DOHH2 (cell line): ENCODE data around the gene SENP2.

Experiments used
- H3F3A ChIP-seq: fragments of 200-600 bp; sonication (generic), shearing (Covaris generic); 2 replicates; pipeline ENCODE4 v1.6.0; 2016; ENCODE audit warnings: antibody characterized with exemption, mild to moderate bottlenecking; ENCODE audit not compliant: control insufficient read depth, insufficient read depth
- H3K27ac ChIP-seq: fragments of 200-600 bp; sonication (generic); 2 replicates; pipeline ENCODE4 v1.5.1; 2014; ENCODE audit warnings: low read depth, mild to moderate bottlenecking, low read length, moderate library complexity
- H3K27me3 ChIP-seq: fragments of 200-600 bp; sonication (generic); 2 replicates; pipeline ENCODE4 v1.6.1; 2014; ENCODE audit warnings: mild to moderate bottlenecking, low read length, mixed read lengths; ENCODE audit not compliant: control insufficient read depth
- H3K36me3 ChIP-seq: fragments of 200-600 bp; sonication (generic); 2 replicates; pipeline ENCODE4 v1.6.1; 2014; ENCODE audit warnings: mild to moderate bottlenecking, low read length, moderate library complexity, mixed read lengths; ENCODE audit not compliant: control insufficient read depth
- H3K4me1 ChIP-seq: fragments of 200-600 bp; sonication (generic); 2 replicates; pipeline ENCODE4 v1.6.1; 2014; ENCODE audit warnings: mild to moderate bottlenecking, low read length, mixed read lengths; ENCODE audit not compliant: control insufficient read depth
- H3K4me2 ChIP-seq: fragments of 200-600 bp; sonication (generic); 2 replicates; pipeline ENCODE4 v1.6.0; 2014; ENCODE audit warnings: mild to moderate bottlenecking, low read length, moderate library complexity
- H3K4me3 ChIP-seq: fragments of 200-600 bp; sonication (generic); 2 replicates; pipeline ENCODE4 v1.5.1; 2014; ENCODE audit warnings: mild to moderate bottlenecking, low read length, mixed read lengths
- H3K79me2 ChIP-seq: fragments of 200-600 bp; sonication (generic); 2 replicates; pipeline ENCODE4 v1.6.1; 2014; ENCODE audit warnings: mild to moderate bottlenecking, low read length, mixed read lengths; ENCODE audit not compliant: control insufficient read depth
- H3K9me2 ChIP-seq: fragments of 200-600 bp; sonication (generic); replicated peaks from 2 replicates; pipeline ENCODE4 v1.6.1; 2014; ENCODE audit warnings: mild to moderate bottlenecking, low read length, mixed read lengths; ENCODE audit not compliant: control insufficient read depth
- H3K9me3 ChIP-seq: fragments of 200-600 bp; sonication (generic); 2 replicates; pipeline ENCODE4 v1.6.1; 2014; ENCODE audit warnings: antibody characterized with exemption, low read length, mixed read lengths; ENCODE audit not compliant: control insufficient read depth, insufficient read depth
- H4K20me1 ChIP-seq: fragments of 200-600 bp; sonication (generic); 2 replicates; pipeline ENCODE4 v1.6.0; 2014; ENCODE audit warnings: low read depth, mild to moderate bottlenecking, antibody characterized with exemption, low read length, moderate library complexity; ENCODE audit not compliant: control insufficient read depth, insufficient read depth
- EZH2phosphoT487 ChIP-seq: fragments of 200-600 bp; sonication (generic); IDR thresholded peaks from 2 replicates; pipeline ENCODE4 v1.6.1; 2017; ENCODE audit warnings: borderline replicate concordance, mild to moderate bottlenecking, antibody characterized with exemption, low read length, moderate library complexity, mixed read lengths
- TF ChIP-seq, protein P1 (sequence below): fragments of 200-600 bp; sonication (generic); IDR thresholded peaks from one replicate; pipeline ENCODE4 v1.5.1; 2014; ENCODE audit warnings: antibody characterized with exemption, mild to moderate bottlenecking, low read depth, low read length; ENCODE audit not compliant: poor library complexity, severe bottlenecking

The SENP2 gene

DNA sequence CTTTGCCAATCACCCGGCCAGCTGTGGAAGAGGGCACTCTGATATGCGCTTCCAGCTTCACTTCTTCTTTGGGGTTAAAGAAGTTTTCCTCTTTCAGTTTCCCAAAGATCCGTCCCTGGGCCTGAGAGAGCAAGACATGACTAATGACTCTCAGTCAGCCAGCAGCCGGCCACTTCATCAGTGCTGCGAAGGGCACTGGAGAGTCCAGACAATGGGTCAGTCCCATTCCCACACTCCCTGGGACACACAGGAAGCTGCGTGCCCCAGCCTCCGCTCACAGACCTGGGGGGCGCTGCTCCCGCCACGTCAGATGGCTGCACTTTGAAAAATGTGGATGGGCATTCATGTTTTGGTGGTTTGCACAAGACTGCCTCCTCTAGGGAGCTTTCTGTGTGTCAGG is 63.3 kb downstream of the SENP2 start:
- Histone ChIP-seq H3K36me3 (no peaks in the 10 kb centered on the region), H4K20me1 (no peaks in the 10 kb centered on the region), H3K9me3 (no peaks in the 10 kb centered on the region), H3K79me2 (no peaks in the 10 kb centered on the region), H3K4me3 (no peak overlapping the region), H3K4me2 (no peak overlapping the region), H3K27ac (no peak overlapping the region), H3K27me3 (0 out of 2 replicates have a peak, but pooled peaks cover 2% of the 10 kb centered on the region), H3K4me1 (peaks cover 3% of the 10 kb centered on the region; the same call in 1 of the 2 replicates), H3K9me2 (no peaks in the 10 kb centered on the region), H3F3A (no peaks in the 10 kb centered on the region)
- TF ChIP-seq, protein P1, sequence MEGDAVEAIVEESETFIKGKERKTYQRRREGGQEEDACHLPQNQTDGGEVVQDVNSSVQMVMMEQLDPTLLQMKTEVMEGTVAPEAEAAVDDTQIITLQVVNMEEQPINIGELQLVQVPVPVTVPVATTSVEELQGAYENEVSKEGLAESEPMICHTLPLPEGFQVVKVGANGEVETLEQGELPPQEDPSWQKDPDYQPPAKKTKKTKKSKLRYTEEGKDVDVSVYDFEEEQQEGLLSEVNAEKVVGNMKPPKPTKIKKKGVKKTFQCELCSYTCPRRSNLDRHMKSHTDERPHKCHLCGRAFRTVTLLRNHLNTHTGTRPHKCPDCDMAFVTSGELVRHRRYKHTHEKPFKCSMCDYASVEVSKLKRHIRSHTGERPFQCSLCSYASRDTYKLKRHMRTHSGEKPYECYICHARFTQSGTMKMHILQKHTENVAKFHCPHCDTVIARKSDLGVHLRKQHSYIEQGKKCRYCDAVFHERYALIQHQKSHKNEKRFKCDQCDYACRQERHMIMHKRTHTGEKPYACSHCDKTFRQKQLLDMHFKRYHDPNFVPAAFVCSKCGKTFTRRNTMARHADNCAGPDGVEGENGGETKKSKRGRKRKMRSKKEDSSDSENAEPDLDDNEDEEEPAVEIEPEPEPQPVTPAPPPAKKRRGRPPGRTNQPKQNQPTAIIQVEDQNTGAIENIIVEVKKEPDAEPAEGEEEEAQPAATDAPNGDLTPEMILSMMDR: no peak
- TF ChIP-seq EZH2phosphoT487: no peak

DNA sequence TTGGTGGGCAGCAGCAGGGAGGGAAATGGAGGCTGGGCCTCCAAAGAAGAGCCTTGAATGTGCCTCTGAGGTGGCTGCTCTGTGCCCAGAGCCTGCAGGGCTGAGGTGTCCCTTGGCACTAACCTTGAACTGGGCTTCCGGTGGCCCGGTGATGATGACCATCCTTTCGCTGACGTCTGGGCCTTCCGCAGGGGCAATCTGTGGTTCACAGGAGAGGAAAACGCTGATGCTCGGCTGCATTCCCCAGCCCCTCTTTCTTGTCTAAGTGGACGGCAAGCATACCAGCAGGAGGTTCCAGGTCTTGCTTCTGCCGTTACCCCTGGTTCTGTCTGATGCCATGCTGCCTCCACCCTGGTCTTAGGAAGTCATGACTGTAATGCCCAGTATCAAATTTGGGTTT is 65.9 kb downstream of the SENP2 start:
- Histone ChIP-seq H3K9me3 (no peaks in the 10 kb centered on the region), H3F3A (no peaks in the 10 kb centered on the region), H3K79me2 (no peaks in the 10 kb centered on the region), H3K4me3 (no peak overlapping the region), H3K27ac (no peak overlapping the region), H3K27me3 (0 out of 2 replicates have a peak, but pooled peaks cover 2% of the 10 kb centered on the region), H3K4me2 (no peak overlapping the region), H4K20me1 (no peaks in the 10 kb centered on the region), H3K9me2 (no peaks in the 10 kb centered on the region), H3K4me1 (no peaks in the 10 kb centered on the region), H3K36me3 (no peaks in the 10 kb centered on the region)
- no peak for TF ChIP-seq EZH2phosphoT487
- TF ChIP-seq, protein P1: no peak

DNA sequence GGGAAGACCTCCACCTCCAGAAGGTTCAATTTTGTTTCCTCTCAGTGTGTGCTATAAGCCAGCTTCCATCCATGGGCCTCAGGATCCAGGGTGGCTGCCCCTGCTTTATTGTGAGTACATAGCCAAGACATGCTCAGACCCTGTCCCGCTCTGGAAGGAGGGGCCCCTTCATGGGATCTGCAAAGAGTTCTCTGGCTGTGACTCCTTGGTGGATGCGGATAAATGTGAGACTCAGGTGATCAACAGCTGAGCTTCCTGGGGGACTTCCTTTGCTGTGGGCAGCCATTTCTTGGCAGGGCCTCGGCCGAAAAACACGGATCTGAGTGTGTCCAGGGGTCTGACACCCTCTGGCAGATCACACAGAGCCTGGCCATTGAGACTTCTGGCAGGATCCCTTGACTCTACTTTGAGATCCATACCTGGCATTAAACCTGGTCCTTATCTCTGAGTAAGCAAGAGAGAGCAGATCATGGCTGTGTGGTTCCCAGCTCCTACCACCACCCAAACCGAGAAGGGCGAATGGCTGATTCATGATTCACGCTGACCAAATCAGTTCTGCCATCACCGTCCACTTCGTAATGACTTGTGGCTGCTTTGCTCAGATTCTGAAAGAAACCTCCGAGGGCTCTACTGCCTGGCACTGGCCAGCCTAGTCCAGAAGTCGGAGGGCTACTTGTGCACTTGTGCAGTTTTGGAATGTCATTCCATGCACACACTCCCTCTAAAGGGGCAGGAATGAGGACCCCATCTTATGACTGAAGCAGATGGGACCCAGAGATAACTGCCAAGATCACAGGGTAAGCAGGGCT is 68.1 kb downstream of the SENP2 start:
- H3K36me3 ChIP-seq: no peaks in the 10 kb centered on the region
- TF ChIP-seq, protein P1: no peak
- no peak for TF ChIP-seq EZH2phosphoT487
- H3K79me2 ChIP-seq: no peaks in the 10 kb centered on the region
- H3K9me2 ChIP-seq: no peaks in the 10 kb centered on the region
- H3K9me3 ChIP-seq: no peaks in the 10 kb centered on the region
- H3K4me2 ChIP-seq: no peak overlapping the region
- H3F3A ChIP-seq: no peaks in the 10 kb centered on the region
- H3K27me3 ChIP-seq: peaks cover 10% of the 10 kb centered on the region; the same call in 1 of the 2 replicates
- no peaks in the 10 kb centered on the region for H3K4me1 ChIP-seq
- H3K27ac ChIP-seq: no peak overlapping the region
- H4K20me1 ChIP-seq: no peaks in the 10 kb centered on the region
- H3K4me3 ChIP-seq: no peak overlapping the region
